HL-60 (cell line): ENCODE results near the gene NARS2.

Experiments used
- CTCF ChIP-seq: IDR thresholded peaks from one replicate; pipeline ENCODE4 v1.5.1; 2011; ENCODE audit warnings: low read length, control low read depth, inconsistent platforms; ENCODE audit not compliant: insufficient read depth
- GABPA ChIP-seq: IDR thresholded peaks from 2 replicates; pipeline ENCODE4 v1.6.1; 2012; ENCODE audit warnings: low read depth
- POLR2AphosphoS5 ChIP-seq: IDR thresholded peaks from 2 replicates; pipeline ENCODE4 v1.6.1; 2012; ENCODE audit warnings: low read depth
- REST ChIP-seq: IDR thresholded peaks from 2 replicates; pipeline ENCODE4 v1.6.1; 2012; ENCODE audit warnings: low read depth; ENCODE audit not compliant: insufficient replicate concordance
- SPI1 ChIP-seq: IDR thresholded peaks from 2 replicates; pipeline ENCODE4 v1.6.1; 2012; ENCODE audit warnings: low read depth, mild to moderate bottlenecking, borderline replicate concordance

- no peak for TF ChIP-seq REST
- TF ChIP-seq CTCF, result no peak
- TF ChIP-seq POLR2AphosphoS5, result no peak
- no peak for TF ChIP-seq GABPA
- TF ChIP-seq SPI1, result no peak
Measured at GRCh38 chr11:78532991-78533390, 41.7 kb downstream of the NARS2 start.
